ENCODE measurements around the gene ZNF519.

The ZNF519 gene

DNA sequence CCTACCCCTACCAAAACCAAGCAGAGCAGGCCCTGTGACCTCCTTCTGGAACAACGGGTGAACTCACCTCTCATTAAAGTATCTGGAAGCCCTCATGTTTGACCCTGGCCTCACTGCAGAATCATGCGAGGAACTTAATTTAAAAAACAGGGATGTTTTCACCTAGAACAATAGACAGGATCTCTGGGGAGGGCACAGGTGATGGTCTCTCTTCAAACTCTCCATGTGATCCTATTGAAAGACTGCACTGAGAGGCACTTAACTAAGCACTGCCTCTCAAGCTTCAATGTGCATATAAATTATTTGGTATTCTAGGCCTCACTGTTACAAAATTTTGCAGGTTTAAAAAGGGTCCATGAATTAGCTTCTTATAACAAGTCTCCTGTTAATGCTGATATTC lies 7.5 kb downstream of the ZNF519 start:
- H3K27ac ChIP-seq, result no peak overlapping the region
- TF ChIP-seq, protein P1, sequence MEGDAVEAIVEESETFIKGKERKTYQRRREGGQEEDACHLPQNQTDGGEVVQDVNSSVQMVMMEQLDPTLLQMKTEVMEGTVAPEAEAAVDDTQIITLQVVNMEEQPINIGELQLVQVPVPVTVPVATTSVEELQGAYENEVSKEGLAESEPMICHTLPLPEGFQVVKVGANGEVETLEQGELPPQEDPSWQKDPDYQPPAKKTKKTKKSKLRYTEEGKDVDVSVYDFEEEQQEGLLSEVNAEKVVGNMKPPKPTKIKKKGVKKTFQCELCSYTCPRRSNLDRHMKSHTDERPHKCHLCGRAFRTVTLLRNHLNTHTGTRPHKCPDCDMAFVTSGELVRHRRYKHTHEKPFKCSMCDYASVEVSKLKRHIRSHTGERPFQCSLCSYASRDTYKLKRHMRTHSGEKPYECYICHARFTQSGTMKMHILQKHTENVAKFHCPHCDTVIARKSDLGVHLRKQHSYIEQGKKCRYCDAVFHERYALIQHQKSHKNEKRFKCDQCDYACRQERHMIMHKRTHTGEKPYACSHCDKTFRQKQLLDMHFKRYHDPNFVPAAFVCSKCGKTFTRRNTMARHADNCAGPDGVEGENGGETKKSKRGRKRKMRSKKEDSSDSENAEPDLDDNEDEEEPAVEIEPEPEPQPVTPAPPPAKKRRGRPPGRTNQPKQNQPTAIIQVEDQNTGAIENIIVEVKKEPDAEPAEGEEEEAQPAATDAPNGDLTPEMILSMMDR (IDR thresholded peaks at IDR 0.05), result no peak
- no peak for TF ChIP-seq ZFX (IDR thresholded peaks at IDR 0.05; ENCODE audit: borderline replicate concordance)

DNA sequence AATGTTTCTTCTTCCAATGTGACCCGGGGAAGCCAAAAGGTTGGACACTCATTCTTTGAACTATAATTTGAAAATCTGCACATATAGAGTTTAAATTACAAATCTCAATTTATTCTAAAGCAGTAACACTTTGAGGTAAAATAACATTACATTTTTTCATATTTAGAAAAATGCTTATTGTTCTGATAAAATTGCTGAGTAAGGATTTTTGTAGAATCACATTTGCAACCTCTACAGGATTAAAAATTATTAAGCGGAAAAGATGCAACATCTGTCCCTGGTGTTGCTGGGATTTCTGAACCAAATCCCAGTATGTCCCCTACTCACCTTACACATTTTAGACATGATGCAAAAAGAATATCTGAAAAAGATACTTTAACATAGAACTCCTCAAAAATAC lies 10.1 kb downstream of the ZNF519 start:
- TF ChIP-seq, protein P1 (IDR thresholded peaks at IDR 0.05), result no peak
- no peak for TF ChIP-seq ZFX (IDR thresholded peaks at IDR 0.05; ENCODE audit: borderline replicate concordance)
- H3K27ac ChIP-seq, result no peak overlapping the region

DNA sequence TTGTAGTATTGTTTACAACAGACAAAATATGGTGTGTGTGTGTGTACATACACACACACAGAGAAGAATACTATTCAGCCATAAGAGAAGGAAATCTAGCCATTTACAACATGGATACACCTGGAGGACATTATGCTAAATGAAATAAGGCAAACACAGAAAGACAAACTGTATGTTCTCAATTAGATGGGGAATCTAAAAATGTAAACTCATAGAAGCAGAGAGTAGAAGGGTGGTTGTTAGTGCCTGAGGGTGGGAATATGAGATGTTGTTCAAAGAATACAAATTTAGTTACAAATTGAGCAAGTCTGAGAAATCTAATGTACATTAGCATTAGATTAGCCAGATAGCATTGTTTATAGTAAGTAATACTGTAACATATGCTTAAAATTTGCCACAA lies 11.3 kb downstream of the ZNF519 start:
- H3K27ac ChIP-seq, result no peak overlapping the region
- TF ChIP-seq ZFX (IDR thresholded peaks at IDR 0.05; ENCODE audit: borderline replicate concordance), result no peak
- TF ChIP-seq, protein P1 (IDR thresholded peaks at IDR 0.05), result no peak

DNA sequence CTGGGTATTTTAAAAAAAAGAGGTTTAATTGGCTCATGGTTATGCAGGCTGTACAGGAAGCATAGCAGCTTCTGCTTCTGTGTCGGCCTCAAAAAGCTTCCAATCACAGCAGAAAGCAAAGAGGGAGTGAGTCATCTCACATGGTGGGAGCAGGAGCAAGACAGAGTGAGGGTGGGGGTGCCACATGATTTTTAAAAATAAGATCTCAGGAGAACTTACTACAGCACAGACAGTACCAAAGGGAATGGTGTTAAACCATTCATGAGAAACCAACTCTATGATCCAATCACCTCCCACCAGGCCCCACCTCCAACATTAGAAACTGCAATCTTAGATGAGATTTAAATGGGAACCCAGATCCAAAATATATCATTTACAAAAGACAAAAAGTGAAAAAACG lies 14.6 kb downstream of the ZNF519 start:
- H3K27ac ChIP-seq, result no peak overlapping the region
- TF ChIP-seq, protein P1 (IDR thresholded peaks at IDR 0.05), result no peak
- no peak for TF ChIP-seq ZFX (IDR thresholded peaks at IDR 0.05; ENCODE audit: borderline replicate concordance)

DNA sequence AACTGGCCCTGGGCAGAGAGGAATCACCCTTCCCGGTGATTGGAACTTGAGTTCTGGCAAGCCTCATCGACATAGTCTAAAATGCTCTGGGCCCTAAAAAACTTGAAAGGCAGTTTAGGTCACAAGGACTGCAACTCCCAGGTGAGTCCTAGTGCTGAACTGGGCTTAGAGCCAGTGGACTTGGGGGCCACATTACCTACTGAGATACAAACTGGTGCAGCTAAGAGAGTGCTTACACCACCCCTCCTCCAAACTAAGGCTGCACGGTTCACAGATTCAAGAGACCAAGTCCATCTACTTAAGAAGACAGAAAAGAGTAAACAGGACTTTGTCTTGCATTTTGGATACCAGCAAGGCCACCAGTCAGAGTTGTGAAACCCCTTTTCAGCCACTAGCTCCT lies 25.3 kb downstream of the ZNF519 start:
- H3K27ac ChIP-seq, result no peak overlapping the region
- TF ChIP-seq, protein P1 (IDR thresholded peaks at IDR 0.05), result no peak
- TF ChIP-seq ZFX (IDR thresholded peaks at IDR 0.05; ENCODE audit: borderline replicate concordance), result no peak

DNA sequence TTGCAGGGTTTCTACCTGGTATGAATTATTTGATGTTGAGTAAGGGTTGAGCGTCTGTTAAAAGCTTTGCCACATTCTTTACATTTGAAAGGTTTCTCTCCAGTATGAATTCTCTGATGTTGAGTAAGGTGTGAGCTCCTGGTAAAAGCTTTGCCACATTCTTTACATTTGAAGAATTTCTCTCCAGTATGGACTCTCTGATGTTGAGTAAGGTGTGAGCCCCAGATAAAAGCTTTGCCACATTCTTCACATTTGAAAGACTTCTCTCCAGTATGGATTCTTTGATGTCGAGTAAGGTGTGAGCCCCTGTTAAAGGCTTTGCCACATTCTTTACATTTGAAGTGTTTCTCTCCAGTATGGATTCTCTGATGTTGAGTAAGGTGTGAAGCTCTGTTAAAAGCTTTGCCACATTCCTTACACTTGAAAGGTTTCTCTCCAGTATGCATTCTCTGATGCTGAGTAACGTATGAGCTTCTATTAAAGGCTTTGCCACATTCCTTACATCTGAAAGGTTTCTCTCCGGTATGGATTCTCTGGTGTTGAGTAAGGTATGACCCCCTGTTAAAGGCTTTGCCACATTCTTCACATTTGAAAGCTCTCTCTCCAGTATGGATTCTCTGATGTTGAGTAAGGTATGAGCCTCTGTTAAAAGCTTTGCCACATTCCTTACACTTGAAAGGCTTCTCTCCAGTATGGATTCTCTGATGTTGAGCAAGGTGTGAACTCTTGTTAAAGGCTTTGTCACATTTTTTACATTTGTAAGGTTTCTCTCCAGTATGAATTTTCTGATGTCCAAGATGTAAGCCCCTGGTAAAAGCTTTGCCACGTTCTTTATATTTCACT lies 27.1 kb downstream of the ZNF519 start:
- no peak overlapping the region for H3K27ac ChIP-seq
- TF ChIP-seq ZFX (IDR thresholded peaks at IDR 0.05; ENCODE audit: borderline replicate concordance), result no peak
- TF ChIP-seq, protein P1 (IDR thresholded peaks at IDR 0.05), result no peak

DNA sequence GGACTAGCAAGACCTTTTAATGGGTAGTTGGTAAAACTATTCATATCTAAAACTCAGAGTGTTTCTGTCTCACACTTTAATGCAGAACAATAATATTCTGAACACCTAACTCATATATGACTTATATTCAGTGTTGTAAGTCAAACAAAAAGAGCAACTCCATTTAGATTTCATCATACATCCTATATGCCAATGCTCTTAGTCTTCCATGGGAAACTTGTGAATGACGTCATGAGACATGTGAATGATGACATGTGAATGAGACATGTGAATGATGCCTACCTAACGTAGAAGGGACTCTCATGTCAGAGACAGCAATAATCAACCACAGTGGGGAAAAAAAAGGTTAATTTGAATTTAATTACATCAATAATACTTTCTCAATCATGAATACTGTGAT lies 28.0 kb downstream of the ZNF519 start:
- TF ChIP-seq, protein P1 (IDR thresholded peaks at IDR 0.05), result no peak
- no peak for TF ChIP-seq ZFX (IDR thresholded peaks at IDR 0.05; ENCODE audit: borderline replicate concordance)
- H3K27ac ChIP-seq, result no peak overlapping the region

All from 22Rv1 (cell line).